ENCODE results near the gene SQOR.

GRCh38 chr15:45586125-45586524, 48.7 kb upstream of the SQOR start:
- TF ChIP-seq CTCF (conservative IDR thresholded peaks at IDR 0.05; ENCODE audit: low read depth, low read length) (no peak), EZH2 (IDR thresholded peaks at IDR 0.05; ENCODE audit: borderline replicate concordance, low read depth, low read length, poor library complexity, severe bottlenecking) (no peak)
